GM23248 (cell line): ENCODE measurements around the gene DNAJC22. TPM values are rescaled to one million over a fixed set of nuclear protein-coding genes. Genes with fewer than 3 reads are reported as not detected.

ENCODE experiments used
- DNase-seq: peaks from one replicate; pipeline ENCODE4 v3.0.0-alpha.2; 2015
- H2AFZ ChIP-seq: fragments of 200-600 bp; sonication (generic); 2 replicates; pipeline ENCODE4 v1.6.1; 2016; ENCODE audit warnings: antibody characterized with exemption
- H3F3A ChIP-seq: fragments of 200-600 bp; sonication (generic); 2 replicates; pipeline ENCODE4 v1.6.1; 2016; ENCODE audit warnings: mild to moderate bottlenecking, antibody characterized with exemption, mixed run types; ENCODE audit not compliant: insufficient read depth
- H3K27ac ChIP-seq: fragments of 200-600 bp; sonication (generic); 2 replicates; pipeline ENCODE4 v1.5.1; 2016; ENCODE audit warnings: mild to moderate bottlenecking
- H3K27me3 ChIP-seq: fragments of 200-600 bp; sonication (generic); replicated peaks from 2 replicates; pipeline ENCODE4 v1.6.1; 2016; ENCODE audit warnings: mild to moderate bottlenecking; ENCODE audit not compliant: insufficient read depth
- H3K36me3 ChIP-seq: fragments of 200-600 bp; sonication (generic); 2 replicates; pipeline ENCODE4 v1.6.1; 2016; ENCODE audit warnings: low read depth, mild to moderate bottlenecking
- H3K4me1 ChIP-seq: fragments of 200-600 bp; sonication (generic); 2 replicates; pipeline ENCODE4 v1.6.1; 2016; ENCODE audit warnings: mild to moderate bottlenecking; ENCODE audit not compliant: insufficient read depth
- H3K4me2 ChIP-seq: fragments of 200-600 bp; sonication (generic); one replicate; pipeline ENCODE4 v1.6.1; 2016; ENCODE audit warnings: mild to moderate bottlenecking; ENCODE audit not compliant: unreplicated experiment
- H3K4me3 ChIP-seq: fragments of 200-600 bp; sonication (generic); 2 replicates; pipeline ENCODE4 v1.5.1; 2016; ENCODE audit warnings: mild to moderate bottlenecking
- H3K79me2 ChIP-seq: fragments of 200-600 bp; sonication (generic); 2 replicates; pipeline ENCODE4 v1.6.1; 2016; ENCODE audit warnings: mild to moderate bottlenecking; ENCODE audit not compliant: insufficient read depth
- H3K9ac ChIP-seq: fragments of 200-600 bp; sonication (generic); 2 replicates; pipeline ENCODE4 v1.6.1; 2016; ENCODE audit warnings: mild to moderate bottlenecking
- H3K9me2 ChIP-seq: fragments of 200-600 bp; sonication (generic); 2 replicates; pipeline ENCODE4 v1.6.1; 2016; ENCODE audit warnings: mixed run types, mild to moderate bottlenecking, moderate library complexity; ENCODE audit not compliant: insufficient read depth
- H3K9me3 ChIP-seq: fragments of 200-600 bp; sonication (generic); one replicate; pipeline ENCODE4 v1.6.1; 2017; ENCODE audit warnings: low read depth
- H4K20me1 ChIP-seq: fragments of 200-600 bp; sonication (generic); 2 replicates; pipeline ENCODE4 v1.6.0; 2016; ENCODE audit not compliant: insufficient read depth
- EZH2 ChIP-seq: fragments of 200-600 bp; sonication (generic); IDR thresholded peaks from 2 replicates; pipeline ENCODE4 v1.6.1; 2018; ENCODE audit warnings: antibody characterized with exemption, mild to moderate bottlenecking; ENCODE audit not compliant: insufficient read depth, poor library complexity, severe bottlenecking
- EZH2phosphoT487 ChIP-seq: fragments of 200-600 bp; sonication (generic); IDR thresholded peaks from 2 replicates; pipeline ENCODE4 v1.6.1; 2018; ENCODE audit warnings: antibody characterized with exemption, moderate library complexity, mild to moderate bottlenecking, low read depth; ENCODE audit not compliant: insufficient read depth
- WGBS, 2 experiments: methylation state at CpG; one replicate each; pipeline ENCODE4 v1.1.6; 2015 to 2017; ENCODE audit warnings: low lambda C conversion rate in 2 of 2, low coverage in 1 of 2; ENCODE audit errors: missing lambda C conversion rate in 2 of 2; 5-methylcytosine and 5-hydroxymethylcytosine counted together
- in situ Hi-C: fragments of 300-500 bp; cut with MboI; formaldehyde crosslinking; loops from 2 replicates; pipeline ENCODE4 v1.15.0; 2020
- polyA plus RNA-seq: library from polyadenylated mRNA; unstranded; fragments of >200 nt; fragmentation: Nextera tagmentation; extraction: Ambion mirVana; gene quantifications from 2 replicates; pipeline ENCODE4 v1.2.1, GENCODE V29; 2016
- total RNA-seq: library from RNA; depleted of rRNA; stranded (reverse); fragments of >200 nt; shearing (Covaris generic); gene quantifications from 2 replicates; pipeline ENCODE4 v1.2.3, GENCODE V29; 2014

The DNAJC22 gene
- total and polyA plus RNA-seq, 2 experiments from 2014 or later: 0.69 to 2.5 TPM

GRCh38 chr12:49338830-49339463, 7.7 kb upstream of the DNAJC22 start:
- Histone ChIP-seq H3K4me1 (peaks cover 6% of the 10 kb centered on the region; the same call in 1 of the 2 replicates), H3K9me2 (no peaks in the 10 kb centered on the region), H3K27me3 (peaks cover 59% of the 10 kb centered on the region), H3K36me3 (no peaks in the 10 kb centered on the region), H3K79me2 (no peaks in the 10 kb centered on the region), H3F3A (0 out of 2 replicates have a peak, but pooled peaks cover under 1% of the 10 kb centered on the region), H3K9me3 (no peaks in the 10 kb centered on the region), H2AFZ (no peak overlapping the region), H4K20me1 (no peaks in the 10 kb centered on the region), H3K4me3 (no peak overlapping the region), H3K9ac (no peak overlapping the region), H3K4me2 (no peak overlapping the region), H3K27ac (no peak overlapping the region)
- in situ Hi-C loops: no loop called here
- DNase-seq: no peak
- TF ChIP-seq EZH2: no peak
- no peak for TF ChIP-seq EZH2phosphoT487
- 67 to 68% methylated on average over 3 to 6 of the region's 6 CpGs for WGBS, 2 experiments

- Histone ChIP-seq H3K9me3 (no peaks in the 10 kb centered on the region), H3K27ac (no peak overlapping the region), H3K4me2 (no peak overlapping the region), H3K27me3 (peaks cover 60% of the 10 kb centered on the region), H3K9me2 (no peaks in the 10 kb centered on the region), H3K9ac (no peak overlapping the region), H3K36me3 (no peaks in the 10 kb centered on the region), H3K79me2 (no peaks in the 10 kb centered on the region), H3F3A (0 out of 2 replicates have a peak, but pooled peaks cover 4% of the 10 kb centered on the region), H4K20me1 (no peaks in the 10 kb centered on the region), H3K4me3 (no peak overlapping the region), H3K4me1 (peaks cover 6% of the 10 kb centered on the region; the same call in 1 of the 2 replicates), H2AFZ (no peak overlapping the region)
- WGBS, 2 experiments: 56 to 62% methylated on average over 5 of the region's 5 CpGs
- TF ChIP-seq EZH2phosphoT487 (no peak), EZH2 (no peak)
- DNase-seq: no peak
- in situ Hi-C loops: no loop called here
Measured at GRCh38 chr12:49339464-49339861, 7.2 kb upstream of the DNAJC22 start.

GRCh38 chr12:49340095-49340870, 6.4 kb upstream of the DNAJC22 start:
- no peak overlapping the region for H2AFZ ChIP-seq

GRCh38 chr12:49340971-49341776, 5.5 kb upstream of the DNAJC22 start:
- in situ Hi-C loops: no loop called here

More at GRCh38 chr12:49340095-49340870, 6.4 kb upstream of the DNAJC22 start:
- Histone ChIP-seq H3K36me3 (no peaks in the 10 kb centered on the region), H3K27ac (no peak overlapping the region), H3K9ac (no peak overlapping the region), H3K9me2 (no peaks in the 10 kb centered on the region), H4K20me1 (no peaks in the 10 kb centered on the region), H3K4me3 (no peak overlapping the region), H3F3A (0 out of 2 replicates have a peak, but pooled peaks cover 4% of the 10 kb centered on the region), H3K9me3 (no peaks in the 10 kb centered on the region), H3K4me1 (peaks cover 6% of the 10 kb centered on the region; the same call in 1 of the 2 replicates), H3K4me2 (no peak overlapping the region), H3K27me3 (peaks cover 58% of the 10 kb centered on the region), H3K79me2 (no peaks in the 10 kb centered on the region)
- WGBS, 2 experiments: 54 to 58% methylated on average over 6 of the region's 6 CpGs
- TF ChIP-seq EZH2phosphoT487: no peak
- no peak for TF ChIP-seq EZH2
- DNase-seq: no peak
- in situ Hi-C loops: no loop called here

More at GRCh38 chr12:49340971-49341776, 5.5 kb upstream of the DNAJC22 start:
- Histone ChIP-seq H3K9ac (no peak overlapping the region), H3K27me3 (peaks cover 57% of the 10 kb centered on the region), H4K20me1 (no peaks in the 10 kb centered on the region), H3K79me2 (no peaks in the 10 kb centered on the region), H3K4me3 (no peak overlapping the region), H3K4me2 (no peak overlapping the region), H3K9me2 (no peaks in the 10 kb centered on the region), H3K27ac (no peak overlapping the region), H2AFZ (no peak overlapping the region), H3K36me3 (no peaks in the 10 kb centered on the region), H3K4me1 (peaks cover 11% of the 10 kb centered on the region), H3F3A (0 out of 2 replicates have a peak, but pooled peaks cover 4% of the 10 kb centered on the region), H3K9me3 (no peaks in the 10 kb centered on the region)
- DNase-seq: no peak
- TF ChIP-seq EZH2phosphoT487 (no peak), EZH2 (no peak)
- WGBS, 2 experiments: 62% methylated on average over 14 of the region's 14 CpGs
